HG03521 (cell line): ENCODE data around the gene CSNK1A1L.

Experiments used
- ATAC-seq: cut with Tn5 transposase; IDR thresholded peaks from one replicate; pipeline ENCODE4 v1.9.1; 2021; ENCODE audit warnings: mild to moderate bottlenecking, moderate library complexity; ENCODE audit not compliant: unreplicated experiment

Gene CSNK1A1L

DNA sequence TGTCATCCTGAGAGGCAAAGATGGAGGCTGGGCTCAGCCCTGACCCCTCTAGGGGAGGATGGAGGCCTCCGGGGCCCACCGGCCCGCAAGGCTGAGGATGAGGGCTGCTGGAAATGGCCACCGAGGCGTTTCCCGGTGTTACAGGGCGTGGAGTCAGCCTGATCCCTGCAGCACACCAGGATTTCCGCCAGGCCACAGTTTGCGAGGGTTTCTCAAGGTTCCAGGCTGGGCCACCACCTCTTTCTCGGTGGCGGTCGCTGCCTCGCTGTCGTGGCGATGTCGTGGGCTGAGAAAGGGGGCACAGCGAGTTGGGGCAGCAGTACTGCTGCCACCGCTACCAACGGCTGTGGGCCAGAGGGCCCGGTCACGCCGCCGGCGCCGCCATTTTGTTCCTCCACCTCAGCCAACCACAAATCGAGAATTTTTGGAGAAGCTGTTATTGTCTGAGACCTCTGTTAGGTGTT, at the start of gene CSNK1A1L:
Gene CSNK1A1L (minus strand): TSS at position 414 of the 464 bp plus-strand sequence. CDS start 408 bp downstream, at position 6.
- ATAC-seq: no peak

DNA sequence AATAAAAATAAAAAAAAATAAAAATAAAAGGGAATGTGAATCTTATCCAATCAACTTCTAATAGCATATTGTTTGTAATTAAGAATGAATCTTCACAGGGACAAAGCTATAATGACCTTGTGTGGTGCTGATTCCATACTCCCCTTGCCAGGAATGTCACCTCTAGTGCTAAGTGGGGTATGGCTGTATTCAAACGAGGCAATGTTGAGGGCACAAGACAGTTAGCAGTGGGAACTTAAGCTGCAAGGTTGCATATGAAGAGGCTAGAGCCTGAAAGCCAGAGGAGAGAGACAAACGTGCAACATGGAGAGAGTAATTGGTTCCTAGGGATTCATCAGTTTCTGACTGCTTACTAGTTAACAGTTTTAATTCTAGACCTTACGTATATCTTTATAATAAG, 43.9 kb upstream of the CSNK1A1L start:
- ATAC-seq: no peak

DNA sequence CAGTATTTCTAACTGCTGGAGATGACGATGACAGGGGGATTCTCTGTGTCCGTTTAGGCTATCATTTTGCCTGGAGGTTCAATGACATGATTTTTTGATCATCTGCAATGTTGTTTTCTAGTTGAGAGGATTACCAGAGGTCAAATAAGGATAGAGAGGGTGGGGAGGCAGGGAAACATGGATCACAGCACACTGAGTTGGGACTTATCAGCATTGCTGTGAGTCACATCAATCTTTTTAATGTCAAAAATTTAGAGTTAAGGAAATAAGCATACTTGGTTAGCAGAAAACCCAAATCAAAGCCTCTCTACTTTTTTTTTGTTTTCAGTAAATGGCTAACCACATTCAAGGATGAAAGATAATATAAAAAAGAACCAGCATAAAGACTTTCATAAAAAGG, 43.0 kb upstream of the CSNK1A1L start:
- no peak for ATAC-seq

DNA sequence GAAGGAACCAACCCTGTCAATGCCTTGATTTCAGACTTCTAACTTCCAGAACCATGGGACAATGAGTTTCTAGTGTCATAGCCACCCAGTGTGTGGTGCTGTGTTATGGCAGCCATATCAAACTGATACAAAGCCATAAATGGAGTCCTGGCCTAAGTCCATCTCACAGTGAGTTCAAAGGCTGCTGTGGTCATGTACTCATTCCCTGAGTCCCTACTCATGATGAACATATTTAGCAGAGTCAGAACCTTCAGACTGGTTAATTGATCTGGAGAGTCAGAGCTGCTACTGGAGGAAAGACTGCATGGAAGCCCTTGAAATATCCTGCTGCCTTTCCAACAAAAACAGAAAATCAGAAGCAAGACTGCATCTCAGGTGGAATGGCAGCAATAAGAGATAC, 39.2 kb upstream of the CSNK1A1L start:
- ATAC-seq: no peak

DNA sequence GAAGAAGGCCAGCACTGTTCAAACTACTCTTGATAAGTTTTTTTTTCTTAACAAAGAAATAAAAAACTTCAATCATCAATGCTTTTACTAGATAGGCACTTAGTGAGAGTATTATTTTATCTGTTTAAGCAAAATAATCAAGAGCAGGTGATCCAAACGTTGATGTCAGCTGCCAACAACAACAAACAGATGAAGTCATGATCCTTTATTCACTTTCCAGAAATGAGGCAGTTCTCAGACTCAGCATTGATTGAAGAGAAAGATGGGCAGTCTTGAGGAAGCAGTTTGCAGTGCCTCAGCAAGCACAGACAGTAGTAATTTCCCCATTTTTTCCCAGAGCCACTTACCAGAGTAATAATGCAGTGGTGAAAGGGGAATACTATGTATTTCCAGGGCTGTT, 38.4 kb upstream of the CSNK1A1L start:
- no peak for ATAC-seq

DNA sequence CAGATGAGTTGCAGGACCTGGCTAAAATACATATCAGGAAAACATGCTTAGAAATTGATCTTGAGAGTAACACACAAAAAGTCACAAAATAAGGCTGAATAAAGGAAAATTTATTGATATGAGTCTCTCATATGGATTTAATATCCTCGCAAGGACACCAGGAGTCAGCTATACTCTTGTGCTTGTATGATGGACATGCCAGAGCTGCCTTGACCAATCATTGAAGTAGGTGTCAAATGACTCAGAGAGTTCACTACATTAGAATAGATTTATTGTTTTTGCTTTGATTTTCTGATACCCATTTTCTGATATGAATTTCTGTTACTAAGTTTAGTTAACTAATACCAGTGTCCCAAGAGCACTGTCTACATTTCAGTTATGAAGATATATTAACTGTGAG, 37.4 kb upstream of the CSNK1A1L start:
- no peak for ATAC-seq

DNA sequence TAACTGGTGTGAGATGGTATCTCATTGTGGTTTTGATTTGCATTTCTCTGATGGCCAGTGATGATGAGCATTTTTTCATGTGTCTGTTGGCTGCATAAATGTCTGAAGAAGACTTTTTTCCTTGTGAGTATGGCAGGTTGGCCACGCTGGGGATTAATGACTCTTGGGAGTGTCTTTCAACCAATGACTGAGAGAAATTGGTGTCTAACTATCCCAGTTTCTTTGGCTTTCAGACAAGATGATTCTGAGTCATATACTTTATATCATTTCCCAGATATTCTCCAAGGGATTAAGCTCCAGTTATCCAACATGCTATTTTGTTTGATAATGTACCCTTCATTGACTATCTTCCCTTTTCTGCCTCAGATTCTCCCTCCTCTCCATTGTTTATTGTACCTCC, 35.5 kb upstream of the CSNK1A1L start:
- ATAC-seq: no peak

DNA sequence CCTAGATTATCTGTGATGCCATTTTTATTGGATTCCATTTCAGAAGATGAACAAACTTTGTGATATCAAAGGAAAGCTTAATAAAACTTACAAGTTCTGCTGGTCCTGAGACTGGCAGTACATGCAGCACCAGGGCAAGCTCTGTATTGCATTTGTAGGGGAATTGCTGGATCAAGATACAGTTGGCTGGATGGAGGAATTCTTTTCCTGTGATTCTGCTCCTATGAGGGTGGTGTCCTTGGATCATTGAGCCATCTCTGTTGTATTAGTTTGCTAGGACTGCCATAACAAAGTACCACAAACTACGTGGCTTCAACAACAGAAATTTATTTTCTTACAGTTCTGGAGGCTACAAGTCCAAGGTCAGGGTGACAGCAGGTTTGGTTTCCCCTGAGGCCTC, 33.9 kb upstream of the CSNK1A1L start:
- no peak for ATAC-seq

DNA sequence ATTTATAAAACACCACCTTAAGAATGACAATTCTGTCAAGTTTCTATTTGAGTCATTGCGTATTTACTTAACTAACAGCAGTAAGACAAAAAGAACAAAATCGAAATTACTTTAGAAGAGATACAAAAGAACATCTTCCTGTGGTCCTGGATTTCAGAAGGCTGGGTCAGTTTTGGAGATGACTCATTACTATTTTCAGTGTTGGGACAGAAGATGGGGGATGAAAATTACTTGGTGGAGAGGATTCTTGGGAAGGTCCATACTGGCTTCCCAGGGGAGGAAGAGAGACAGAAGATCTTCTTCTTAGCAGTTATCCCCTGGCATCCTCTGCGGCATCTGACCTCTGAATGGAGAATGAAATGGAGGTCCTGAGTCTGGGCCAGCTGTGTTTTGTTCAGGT, 33.5 kb upstream of the CSNK1A1L start:
- ATAC-seq: no peak

DNA sequence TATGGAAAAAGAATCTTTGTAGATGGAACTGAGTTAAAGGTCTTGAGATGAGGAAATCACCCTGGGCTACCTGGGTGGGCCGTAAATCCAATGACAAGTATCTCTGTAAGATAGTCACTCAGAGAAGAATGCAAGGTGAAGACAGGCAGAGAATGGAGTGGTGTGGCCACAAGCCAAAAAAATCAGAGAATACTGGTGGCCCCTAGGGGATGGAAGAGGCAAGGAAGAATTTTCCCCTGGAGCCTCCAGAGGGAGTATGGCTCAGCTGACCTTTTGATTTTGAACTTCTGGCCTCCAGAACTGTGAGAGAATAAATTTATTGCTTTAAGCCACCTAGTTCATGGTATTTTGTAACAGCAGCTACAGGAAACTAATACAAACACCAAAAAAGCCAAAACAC, 32.7 kb upstream of the CSNK1A1L start:
- ATAC-seq: no peak

DNA sequence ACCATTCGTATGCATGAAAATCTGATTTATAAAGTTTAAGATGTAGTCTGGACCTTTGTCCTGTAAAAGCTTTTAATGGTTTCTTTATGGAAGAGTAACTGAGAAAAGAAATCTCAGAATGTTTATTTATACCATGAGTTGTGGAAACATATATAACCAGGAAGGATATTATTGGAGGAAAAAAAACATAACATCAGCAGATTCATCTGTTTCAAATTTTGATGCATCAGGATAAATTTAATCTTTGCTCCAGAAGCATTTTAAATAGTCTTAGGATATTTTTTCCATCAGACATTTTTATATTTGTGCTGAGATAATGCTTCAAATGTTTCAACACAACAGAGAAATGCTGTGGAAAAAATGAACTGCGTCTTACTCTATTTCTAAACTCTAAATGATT, 31.2 kb upstream of the CSNK1A1L start:
- no peak for ATAC-seq

DNA sequence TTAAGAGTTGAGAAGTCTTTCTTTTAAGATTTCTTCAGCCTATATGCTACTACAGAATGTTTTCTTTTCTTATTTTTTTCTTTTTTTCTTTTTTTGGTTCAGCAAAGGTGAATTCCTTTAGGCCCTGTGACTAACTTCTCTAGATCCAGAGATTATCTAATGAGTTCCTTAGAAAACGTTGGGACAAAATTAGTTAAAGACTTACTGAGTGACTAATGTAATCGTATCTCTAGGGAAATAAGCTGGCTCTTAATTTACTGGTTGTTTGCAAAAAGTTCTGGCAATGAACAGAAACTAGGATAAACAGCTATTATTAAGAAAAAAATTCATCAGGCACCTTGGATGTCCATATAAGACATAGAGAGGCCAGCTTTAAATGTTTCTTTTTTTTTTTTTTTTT, 30.7 kb upstream of the CSNK1A1L start:
- no peak for ATAC-seq

DNA sequence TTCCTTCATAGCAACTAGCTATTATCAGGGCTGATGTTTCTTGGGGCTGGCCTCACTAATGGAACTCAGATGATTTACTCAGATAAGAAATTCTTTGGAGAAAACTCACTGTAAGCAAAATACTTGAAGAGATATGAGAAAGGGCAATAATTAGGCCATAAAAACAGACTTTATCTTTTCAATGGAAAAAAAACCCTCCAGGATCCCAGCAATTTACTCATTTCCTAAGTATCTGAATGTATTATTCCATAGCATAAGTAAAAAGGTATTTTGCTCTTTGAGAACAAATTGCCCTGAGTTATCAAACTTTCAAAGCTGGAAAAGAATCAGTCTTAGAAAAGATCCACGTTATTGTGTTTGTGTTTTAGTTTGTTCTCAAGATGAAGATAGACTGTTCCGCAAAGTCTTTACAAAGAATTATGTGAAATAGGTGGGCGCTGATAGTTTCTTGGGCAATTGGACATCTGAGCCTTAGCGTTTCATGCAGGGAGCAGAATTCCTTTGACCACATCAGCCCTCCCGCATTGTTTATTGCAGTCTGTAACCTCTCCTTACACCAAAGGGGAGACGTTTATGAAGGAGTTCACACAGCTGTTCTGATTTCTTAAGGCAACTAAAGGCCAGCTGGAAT, 29.1 kb upstream of the CSNK1A1L start:
- no peak for ATAC-seq

DNA sequence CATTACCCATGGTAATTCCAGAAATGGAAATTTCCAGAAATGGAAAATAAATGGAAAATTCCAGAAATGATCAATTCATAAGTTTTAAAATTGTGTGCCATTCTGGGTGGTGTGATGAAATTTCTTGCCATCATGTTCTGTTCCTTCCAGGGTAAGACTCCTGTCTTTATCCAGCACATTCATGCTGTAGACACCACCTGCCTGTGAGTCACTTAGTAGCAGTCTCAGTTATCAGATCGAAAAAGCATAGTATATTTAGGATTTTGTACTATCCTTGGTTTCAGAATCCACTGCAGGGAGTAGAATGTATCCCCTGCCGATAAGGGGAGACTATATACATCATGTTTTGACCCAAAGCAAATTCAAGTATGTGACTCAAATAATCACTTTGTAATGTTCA, 26.7 kb upstream of the CSNK1A1L start:
- no peak for ATAC-seq

DNA sequence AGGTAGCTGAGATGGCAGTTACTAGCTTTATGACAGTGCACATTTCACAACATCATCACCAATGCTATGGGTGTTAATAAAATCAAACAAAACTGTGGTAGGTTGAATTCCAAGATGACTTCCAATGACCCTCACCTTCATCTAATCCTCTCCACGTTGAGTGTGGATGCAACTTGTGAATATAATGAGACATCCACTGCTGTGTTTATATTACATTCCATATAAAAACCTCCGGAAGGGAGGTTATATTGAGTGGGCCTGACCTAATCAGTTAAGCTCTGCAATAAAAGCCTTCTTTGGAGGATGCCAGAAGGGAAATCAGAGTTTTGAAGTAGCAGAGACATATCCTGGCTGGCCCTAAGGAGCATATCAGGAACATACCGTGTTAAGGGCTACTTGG, 25.6 kb upstream of the CSNK1A1L start:
- ATAC-seq: no peak

DNA sequence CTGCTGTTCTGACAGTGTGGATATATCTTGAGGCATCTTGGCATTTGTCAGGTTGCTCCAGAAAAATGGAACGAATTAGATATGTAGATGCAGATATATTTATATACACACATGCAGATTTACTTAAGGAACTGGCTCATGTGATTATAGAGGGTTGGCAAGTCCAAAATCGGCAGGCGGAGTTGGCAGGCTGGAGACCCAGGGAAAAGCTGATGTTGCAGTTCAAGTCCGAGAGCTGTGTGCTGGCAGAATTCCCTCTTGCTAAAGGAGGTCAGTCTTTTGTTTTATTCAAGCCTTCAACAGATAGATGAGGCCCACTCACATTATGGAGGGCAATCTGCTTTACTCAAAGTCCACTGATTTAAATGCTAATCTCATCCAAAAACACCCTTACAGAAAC, 24.4 kb upstream of the CSNK1A1L start:
- no peak for ATAC-seq

DNA sequence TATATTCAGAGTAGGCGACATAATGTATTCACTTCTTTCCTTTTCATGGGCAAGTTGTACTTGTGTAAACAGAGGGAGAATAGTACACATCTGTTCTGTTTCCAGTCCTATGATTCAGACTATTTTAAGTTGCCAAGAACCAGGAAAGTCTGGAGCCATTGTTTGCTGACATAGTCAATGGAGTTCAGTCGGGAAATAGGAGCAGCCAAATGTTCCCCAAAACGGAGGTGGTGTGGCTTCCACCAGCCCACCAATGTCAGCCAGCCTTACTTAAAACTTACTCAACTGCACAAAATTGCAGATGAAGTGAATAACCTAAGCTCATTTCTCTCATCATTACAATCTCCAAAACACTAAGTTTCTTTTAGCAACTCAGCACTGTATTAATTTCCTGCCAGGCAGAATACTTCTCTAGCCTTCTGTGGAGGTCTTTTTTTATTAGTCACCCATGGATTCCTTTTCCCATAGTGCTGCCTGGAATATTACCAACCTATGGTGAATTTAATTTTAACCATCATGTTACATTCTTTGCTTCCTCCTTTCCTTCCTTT, 22.3 kb upstream of the CSNK1A1L start:
- ATAC-seq: no peak

DNA sequence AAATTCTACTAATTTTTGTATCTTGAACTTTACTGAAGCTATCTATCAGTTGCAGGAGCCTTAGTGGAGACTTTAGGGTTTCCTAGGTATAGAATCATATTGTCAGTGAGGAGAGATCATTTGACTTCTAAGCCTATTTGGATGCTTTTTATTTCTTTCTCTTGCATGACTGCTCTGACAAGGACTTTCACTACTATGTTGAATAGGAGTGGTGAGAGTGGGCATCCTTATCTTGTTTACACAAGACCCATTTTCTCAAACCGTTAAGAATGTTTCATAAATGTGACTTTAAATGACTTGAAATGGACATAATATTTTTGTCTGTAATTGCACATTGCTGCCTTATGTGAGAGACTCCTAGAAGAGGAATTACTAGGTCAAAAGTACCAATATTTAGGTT, 17.9 kb upstream of the CSNK1A1L start:
- ATAC-seq: no peak

DNA sequence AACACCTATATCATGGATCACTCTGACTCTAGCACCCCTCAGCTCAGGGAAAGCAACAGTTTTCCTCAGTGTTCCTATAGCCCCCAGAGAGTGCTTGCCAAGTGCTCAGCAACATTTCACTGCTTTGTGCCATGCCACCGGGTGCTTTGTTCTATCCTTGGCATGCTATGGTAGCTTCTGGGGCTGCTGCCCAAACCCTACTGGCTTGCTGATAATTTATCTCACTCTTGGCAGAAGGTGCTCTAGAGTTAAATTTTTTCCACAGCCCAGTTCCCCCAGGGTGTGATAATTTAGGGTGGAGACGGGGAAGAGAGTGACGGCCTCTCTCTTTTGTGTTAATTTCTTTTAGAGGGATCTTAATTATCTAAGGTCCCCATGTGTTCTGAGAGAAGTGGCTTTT, 12.6 kb upstream of the CSNK1A1L start:
- no peak for ATAC-seq

DNA sequence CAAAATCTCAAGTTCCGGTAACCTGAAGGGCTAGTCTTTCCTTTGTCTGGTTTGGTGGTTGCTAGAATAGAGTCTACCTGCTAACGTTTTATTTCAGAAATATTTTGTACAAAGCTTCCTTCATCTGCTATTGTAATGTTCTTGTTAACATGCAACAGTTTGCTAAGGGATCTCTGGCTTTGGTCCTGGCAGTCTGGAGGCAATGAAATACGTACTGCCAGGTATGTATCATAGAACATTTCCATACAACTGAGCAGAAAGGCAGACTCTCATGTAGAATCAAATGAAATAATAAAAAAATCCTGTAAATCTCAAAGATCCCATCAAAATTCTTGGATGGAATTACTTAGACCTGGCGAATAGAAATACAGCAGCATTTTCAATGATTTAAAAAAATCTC, 8.8 kb upstream of the CSNK1A1L start:
- ATAC-seq: no peak

DNA sequence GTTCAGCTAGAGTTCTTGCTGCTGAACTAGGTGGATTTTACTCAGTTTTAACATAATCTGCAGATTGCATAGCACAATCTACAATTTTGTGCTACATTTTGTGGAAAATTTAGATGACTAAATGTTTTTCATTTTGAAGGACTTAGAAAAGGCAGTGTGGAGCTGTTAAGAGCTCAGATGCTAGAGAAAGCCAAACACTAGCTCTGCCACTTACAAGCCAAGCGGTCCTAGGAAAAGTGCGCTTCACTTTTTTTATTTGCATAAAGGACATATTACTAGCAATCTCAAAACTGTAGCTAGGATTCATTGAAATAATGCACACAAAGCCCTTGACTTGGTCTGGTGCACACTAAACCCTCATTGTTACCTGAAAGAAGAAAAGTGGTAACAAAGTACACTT, 8.1 kb upstream of the CSNK1A1L start:
- no peak for ATAC-seq

DNA sequence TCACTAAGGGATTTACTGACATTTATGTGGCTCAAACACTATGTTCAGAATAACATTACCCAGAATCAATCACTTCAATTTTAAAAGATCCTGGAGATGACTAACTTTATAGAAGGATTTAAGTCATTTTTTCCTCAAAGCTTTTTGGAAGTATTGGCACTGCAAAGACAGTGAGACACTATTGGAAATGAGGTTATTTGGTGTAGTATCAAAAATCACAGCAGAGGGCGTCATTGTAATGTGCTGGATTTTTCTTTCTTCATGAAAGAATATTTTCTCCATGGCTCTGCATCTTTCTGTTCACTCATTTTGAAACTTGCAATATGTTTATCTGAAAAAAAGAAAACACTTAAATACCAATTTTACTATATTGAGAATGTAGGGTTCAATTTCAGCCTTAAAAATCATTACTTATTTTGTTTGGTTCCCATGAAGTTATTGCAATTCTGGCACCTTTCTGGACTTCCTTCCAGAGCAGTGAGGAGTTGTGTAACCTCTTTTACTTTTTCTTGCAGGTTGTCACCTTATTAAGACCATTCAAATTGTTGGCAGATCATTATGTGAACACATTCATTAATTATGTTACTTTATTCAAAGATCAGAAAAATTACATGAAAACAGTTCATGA, 3.7 kb upstream of the CSNK1A1L start:
- no peak for ATAC-seq

DNA sequence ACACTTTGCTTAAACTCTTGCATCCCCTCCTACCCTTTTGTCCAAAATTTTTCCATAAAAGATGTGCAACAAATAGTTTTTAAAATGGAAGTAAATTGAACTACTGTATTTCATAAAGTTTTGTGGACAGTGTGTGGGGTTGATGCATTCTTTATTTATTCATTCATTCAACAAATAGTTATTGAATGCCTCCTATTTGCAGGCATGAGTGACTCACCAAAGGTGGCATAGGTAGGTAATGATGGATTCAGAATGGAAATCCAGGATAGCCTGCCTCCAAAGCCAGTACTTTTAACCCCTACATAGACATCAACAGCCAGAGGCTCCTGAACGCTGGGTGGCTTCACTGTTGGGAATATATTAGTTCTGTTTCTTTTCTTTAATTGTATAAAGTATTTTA, 2.4 kb upstream of the CSNK1A1L start:
- ATAC-seq: no peak
